GM18502 (cell line): ENCODE data around the gene TST.

Experiments
- ATAC-seq: cut with Tn5 transposase; IDR thresholded peaks from one replicate; pipeline ENCODE4 v1.9.1; 2021; ENCODE audit warnings: mild to moderate bottlenecking; ENCODE audit not compliant: unreplicated experiment, poor library complexity

TST gene

DNA sequence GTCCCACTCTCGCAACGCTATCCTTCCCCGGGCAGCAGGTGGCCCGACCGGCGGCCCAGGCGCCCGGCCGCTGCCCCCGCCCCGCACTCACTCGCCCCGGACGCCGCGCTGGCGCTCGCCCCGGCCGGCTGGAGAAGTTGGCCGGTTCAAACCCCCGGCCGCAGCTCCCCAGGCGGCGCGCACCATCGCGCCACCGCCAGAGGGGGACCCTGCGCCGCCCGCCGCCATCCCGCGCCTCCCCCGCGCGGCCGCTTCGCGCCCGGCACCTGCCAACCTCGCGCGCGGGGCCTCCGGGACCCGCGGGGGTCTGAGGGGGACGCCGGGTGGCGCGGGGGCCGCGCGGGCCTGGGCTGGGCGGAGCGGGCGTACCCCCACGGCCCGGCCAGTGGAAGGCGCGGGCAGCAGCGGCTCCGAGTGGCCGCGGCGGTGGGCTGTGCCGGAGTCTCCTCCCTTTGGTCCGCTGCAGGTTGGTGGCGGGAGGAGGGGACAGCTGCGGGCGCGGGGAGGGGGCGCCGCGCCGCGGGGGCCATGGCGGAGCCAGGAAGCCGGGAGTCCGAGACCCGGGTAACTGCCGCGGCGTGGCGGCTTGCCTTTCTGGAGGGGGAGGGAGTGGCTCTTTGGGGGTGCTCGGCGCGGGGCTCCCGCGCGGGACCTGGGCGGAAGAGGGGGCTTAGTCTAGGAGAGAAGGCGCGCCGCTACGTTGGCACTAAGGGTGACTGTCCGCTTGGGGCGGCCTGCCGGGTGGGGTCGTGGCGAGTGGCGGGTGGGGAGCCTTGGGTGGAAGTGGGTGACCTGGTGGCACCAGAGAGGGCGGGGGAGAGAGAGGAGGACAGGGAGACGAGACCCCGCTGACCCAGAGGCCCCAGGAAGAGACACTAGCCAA, at the start of gene TST, which contains the start of gene MPST:
TST (minus strand) TSS at position 139 of the 883 bp plus-strand sequence. CDS start 715 bp downstream, outside the sequence.
MPST (plus strand) TSS at position 434 of the 883 bp plus-strand sequence; CDS start at position 529, 95 bp downstream.
- ATAC-seq: peak; percentile 62

DNA sequence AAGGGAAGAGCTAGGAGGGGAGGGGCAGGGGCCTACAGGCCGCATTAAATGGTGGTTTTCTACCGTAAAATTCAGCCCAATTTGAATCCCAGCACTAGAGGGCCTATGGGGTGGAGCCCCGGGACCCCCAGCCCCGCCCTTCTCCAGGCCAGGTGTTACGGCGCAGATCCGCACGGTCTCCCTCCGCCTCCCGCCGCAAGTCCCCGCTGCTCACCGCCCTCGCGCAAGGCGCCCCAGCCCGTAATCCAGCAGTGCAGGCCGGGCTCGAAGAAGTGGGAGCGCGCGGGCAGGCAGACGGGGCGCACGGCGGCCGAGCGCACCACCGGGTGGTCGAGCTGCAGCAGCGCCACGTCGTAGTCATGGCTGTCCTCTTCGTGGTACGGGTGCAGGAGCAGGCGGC, 49.6 kb upstream of the TST start:
- ATAC-seq: no peak

DNA sequence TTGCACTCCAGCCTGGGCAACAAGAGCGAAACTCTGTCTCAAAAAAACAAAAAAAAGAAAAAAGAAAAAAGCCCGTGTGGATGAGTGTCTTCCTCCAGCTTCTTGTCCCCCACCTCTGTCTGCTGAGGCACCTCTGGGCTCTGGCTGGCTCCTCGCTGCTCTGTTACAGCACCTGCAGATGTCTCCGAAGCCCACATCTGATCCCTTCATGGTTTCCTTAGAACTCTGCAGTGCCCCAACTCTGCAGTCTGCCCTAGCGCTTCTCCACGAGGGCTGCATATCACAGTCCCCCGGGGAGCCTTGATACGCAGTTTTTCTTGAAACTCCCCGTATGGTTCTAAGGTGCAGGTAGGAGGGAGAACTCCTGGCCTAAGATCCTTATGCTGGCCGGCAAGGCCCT, 48.2 kb upstream of the TST start:
- ATAC-seq: no peak

DNA sequence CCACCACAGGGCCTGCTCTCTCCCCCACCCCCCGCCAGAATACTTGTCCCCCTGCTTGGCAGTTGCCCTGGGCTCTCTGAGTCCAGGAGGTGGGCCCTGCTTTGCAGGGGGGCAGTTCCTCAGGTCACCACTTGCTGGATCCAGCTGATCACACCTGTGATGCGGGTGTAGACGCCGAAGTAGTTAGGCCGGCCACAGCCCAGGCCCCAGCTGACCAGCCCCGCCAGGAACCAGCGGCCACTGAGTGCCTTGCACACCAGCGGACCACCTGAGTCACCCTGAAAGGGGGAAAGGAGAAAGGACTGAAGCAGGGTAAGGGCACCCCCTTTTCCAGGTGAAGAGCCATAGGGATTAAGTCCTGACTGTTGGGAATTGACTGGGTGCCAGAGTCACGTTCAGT, 46.7 kb upstream of the TST start:
- no peak for ATAC-seq

DNA sequence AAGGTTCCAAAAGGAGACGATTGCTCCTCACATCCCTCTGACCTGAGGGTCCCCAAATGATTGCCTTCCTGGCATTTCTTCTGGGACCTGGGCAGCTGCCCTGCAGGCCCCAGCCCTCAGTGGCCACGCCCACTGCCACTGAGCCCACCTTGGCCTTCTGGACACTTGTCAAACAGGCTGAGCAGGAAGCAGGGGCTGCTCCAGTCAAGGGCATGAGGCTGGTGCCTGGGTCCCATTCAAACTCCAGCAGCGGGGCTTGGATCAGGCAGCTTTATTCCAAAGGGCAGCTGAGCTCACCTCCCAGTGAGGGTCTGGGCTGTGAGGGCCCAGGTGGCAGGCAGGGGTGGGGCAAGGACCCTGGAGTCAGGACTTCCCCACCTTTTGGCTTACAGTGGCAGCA, 45.9 kb upstream of the TST start:
- ATAC-seq: no peak

DNA sequence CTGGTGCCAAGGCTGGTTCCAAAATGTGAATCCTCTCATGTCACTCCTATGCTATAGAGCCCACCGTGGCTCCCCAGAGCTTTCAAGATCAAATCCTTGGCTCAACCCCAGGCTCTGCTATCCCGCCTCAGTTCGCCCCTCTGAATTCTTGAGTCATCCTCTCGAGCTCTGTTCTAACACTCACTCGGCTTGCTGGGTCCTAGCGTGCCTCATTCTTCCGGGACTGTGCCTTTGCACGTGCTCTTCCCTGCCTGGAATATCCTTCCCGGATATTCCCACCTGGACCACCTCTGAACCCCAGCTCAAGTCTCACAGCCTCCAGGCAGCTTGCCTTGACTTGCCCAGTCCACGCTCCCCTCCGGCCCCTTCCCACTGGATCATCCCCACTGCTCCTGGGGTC, 45.3 kb upstream of the TST start:
- no peak for ATAC-seq

DNA sequence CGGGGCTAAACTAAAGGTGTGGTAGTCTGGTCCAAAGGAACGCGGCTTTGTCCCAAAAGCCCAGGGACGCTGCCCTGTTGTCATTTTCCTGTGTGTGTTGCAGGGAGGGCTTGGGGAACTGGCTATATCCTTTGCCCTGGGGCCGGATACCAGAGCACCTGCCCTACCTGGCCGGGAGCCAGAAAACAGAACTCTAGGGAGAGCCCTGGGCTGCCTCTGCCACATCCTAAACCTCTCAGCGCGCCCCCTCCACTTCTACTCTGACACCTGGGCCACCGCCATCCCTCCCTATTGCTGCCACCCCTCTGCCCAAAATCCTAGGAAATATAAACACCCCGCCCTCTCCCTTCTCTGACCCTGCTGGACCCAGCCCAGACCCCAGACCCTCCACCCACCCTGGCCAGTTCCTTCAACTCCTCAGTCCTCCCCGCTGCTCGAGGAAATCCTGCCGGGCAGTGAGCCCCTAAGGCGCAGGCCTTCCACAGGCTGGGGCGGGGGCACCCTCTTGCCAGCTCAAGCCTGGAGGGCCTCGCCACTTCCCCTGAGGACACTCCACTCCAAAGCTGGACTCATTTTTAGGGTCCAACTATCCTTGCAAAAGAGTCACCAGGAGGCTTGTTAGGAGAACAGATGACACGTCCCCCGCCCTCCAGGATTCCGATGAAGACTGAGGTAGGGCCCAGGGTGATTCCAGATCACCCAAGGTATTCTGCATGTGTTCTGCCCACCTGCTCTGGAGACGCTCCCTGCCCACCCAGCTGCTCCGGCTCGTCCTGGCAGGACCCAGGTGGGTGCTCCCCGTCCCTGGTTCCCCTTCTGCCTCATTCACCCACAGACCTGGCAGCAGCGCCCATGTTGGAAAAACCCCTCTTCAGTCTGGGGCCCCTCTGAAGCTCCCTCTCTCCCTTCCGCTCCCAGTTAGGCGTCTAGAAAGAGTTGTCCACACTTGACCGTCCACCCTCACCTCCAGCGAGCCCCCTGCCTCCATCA, 44.5 kb upstream of the TST start:
- ATAC-seq: no peak

DNA sequence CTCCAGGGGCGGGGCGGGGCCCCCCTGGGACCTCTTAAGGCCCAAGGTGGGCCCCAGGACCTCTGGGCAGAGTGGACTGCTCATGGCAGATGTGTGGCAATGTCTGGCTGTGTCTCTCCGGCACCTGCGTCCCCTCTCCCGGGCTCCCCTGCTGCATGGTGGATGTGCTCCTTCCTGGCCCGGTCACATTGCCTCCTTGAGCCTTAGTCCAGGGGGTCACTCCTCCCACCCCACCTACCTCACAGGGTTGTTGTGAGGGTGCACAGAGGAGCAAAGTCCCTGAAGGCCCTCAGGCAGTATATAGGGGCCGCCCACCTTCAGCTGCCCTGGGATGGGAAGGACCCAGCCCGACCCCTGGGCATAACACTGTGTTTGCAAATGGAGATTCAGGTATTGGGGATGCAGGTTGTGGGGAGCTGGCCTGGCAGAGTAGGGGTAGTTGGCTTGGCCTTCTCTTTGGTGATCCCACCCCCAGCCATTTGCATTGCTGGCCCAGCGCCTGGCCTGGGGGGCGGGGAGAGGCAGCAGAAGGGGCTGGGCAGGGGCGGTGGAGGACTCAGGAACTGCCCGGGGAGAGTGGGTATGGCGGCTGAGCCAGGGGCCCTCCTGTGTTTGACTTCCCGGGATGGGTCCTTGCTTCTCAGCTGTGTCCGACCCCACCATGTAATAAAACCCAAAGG, 43.6 kb upstream of the TST start:
- ATAC-seq: no peak

DNA sequence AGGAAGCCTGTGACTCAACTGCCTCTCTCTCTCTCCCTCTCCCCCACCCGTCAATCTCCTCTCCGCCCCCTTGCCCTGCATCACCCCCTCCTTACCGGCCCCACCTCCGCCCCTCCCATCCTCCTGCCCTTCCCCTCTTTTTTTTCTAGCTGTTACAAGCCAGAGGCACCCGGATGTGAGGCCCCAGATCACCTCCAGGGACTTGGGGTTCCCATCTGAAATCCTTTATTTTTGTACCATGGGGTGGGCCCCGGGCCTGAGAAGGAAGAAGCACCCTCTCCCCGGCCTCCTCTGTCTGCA, 43.1 kb upstream of the TST start:
- no peak for ATAC-seq

DNA sequence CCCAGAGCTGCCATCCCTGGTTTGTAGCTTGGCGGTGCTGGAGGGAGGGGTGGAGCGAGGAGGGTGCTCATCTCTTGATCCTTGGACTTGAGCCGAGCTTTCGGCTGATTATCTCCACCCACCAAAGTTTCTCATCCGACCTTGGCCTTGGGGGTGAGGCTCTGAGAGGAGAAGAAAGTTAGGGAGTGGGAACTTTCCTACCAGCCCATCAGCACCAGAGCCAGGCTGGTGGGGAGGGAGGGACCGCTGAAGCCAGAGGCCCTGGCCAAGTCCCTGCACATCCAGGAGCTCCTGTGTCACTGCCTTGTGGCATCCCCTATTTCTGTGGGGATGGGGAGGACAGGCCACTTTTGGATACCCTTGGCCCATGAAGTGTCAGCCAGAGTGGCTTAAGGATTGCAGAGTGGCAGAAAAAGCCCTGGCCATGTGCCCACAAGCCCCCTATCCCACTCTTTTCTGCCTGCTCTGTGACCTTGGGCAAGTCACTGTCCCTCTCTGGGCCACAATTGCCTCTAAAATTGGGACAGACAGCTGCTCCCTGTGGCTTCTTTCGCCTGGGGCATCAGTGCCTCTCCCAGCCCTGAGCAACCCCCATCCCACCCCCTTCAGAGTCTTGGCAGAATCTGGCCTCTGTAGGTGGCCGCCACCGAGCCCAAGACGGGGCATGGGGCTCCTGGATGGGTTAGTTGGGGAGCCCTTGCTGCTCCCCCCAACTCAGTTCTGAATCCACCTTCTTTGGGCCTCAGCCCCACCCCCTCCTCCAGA, 42.5 kb upstream of the TST start:
- no peak for ATAC-seq

DNA sequence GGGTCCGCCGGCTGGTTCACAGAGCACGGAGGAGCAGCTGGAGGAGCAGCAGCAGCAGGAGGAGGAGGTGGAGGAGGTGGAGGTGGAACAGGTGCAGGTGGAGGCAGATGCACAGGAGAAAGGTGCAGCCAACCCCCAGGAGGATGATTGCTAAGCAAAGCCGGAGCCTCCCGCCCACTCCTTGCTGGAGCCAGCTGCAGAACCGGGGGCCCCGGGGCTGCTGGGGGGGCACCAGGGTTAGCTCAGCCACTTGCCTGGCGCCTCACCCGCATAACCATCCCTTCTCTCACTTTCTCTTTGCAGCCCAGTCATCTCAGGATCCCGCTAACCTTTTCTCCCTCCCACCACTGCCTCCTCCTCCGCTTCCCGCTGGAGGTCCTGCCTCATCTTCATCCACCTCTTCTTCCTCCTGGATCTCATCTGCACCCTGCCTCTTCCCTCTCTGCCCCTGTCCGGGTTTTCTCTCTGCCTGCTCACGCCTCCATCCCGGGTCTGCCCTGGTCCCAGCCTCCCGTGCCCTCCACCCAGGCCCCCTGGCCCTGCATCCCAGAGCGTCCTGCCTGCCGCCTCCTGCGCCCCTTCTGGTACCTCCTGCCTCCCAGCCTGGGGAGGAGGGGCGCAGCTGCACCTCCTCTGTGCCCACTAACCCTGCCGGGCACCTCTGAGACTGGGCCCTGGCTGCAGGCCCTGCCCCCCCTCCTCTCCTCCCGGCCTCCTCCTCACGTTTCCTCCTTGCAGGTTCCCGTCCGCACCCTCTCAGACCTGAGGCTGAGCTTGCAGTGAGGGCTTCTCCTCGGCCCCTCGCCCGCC, 41.8 kb upstream of the TST start:
- no peak for ATAC-seq

DNA sequence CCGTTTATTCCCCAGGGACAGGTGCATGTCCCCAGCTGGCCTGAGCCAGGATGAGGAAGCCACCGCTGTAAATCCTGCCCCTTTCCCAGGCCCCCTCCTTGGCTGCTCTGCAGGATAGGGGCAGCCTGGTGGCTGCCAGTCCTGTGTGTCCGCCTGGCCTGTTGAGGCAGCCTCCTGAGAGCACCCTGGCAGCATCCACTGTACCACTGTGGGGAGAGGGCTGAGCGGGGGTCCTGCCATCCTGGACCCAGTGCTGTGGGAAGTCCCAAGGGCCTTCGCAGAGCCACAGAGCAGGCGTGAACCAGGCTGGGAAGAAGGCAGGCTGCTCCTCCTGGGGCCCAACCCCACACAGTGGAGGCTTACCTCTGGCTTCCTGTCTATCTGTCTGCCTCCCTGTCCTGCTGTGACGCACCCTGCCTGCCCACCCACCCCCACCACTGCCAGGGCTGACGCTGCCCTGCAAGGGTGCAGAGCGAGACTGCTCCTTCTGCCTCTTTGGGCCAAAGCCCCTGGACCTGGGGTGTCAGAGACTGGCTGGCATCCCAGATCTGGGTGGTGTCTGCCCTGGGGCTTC, 40.7 kb upstream of the TST start:
- no peak for ATAC-seq

DNA sequence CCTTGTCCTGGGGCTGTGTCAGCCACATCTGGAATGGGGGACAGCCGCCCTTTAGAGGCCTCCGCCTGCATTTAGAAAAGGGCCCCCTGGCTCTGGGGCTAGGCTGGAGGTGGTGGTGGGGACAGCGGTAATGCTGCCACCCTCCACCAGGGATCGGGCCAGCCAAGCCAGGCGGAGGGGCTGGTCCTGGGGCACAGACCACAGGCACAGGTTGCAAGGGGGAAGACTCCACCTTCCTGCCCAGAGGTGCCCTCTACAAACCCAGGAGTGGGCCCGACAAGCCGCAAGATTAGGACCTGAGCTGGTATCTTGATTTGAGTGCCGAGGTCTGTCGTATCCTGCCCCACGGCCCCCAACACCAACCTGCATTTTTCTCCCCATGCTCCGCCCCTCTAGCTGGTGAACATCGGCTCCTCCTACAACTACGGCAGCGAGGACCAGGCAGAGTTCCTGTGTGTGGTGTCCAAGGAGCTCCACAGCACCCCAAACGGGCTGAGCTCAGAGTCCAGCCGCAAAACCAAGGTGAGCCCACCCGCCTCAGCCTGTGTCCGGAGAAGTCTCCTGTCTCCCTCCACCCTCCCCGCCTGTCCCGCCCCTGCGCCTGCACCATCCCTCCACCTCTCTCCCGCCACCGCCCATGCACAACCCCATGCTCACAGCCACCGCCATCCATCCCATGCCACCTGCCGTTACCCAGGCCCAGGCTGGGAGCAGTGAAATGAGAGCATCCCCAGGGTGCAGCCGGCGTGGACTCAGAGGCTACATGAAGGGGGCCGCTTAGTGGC, 39.9 kb upstream of the TST start:
- ATAC-seq: no peak

DNA sequence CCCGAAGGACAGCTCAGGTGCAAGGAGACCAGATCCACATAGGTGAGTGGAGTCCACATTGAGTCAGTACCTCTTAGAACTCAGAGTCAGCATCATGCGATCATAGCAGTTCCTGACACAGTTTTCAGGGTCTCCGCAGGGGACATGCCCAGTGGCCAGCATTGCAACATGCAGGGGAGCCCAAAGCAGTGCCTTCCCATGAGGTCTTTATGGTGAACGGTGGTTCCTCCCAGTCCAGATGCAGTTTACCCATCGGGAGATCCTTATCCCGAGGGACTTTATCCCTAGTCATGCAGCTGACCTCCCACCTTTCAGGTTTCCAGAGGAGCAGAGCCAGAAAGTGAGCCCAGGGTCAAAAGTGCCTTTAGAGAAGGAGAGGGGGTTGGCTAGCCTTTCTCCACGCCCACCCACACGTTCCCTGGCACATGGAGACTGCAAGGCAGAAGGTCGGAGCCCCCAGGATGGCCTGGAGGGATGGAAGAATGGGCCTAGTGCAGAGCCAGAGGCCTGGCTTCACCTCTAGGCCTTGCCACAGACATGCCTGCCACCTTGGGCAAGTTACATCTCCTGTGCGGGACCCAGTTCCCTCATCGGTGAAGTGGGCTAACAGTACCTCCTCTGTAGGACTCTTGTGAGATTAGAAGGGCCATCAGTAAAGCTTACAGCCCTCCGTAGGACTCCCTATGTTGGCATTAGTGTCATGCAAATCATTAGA, 38.7 kb upstream of the TST start:
- no peak for ATAC-seq

DNA sequence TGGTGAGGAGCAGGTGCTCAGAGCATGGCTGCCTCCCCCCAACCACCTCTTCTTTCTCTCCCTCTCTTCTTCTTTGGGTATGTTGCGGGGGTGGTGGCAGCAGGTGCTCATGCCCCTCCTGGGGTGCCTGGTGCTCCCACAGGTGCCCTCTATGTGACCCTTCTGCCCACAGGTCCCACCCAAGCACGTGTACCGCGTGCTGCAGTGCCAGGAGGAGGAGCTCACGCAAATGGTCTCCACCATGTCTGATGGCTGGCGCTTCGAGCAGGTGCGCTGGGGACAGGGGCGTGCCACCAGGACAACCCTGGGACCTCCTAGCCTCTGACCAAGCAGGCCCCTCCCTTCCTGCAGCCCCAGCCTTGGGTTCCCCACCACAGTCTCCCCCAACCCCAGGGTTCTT, 38.0 kb upstream of the TST start:
- ATAC-seq: no peak

DNA sequence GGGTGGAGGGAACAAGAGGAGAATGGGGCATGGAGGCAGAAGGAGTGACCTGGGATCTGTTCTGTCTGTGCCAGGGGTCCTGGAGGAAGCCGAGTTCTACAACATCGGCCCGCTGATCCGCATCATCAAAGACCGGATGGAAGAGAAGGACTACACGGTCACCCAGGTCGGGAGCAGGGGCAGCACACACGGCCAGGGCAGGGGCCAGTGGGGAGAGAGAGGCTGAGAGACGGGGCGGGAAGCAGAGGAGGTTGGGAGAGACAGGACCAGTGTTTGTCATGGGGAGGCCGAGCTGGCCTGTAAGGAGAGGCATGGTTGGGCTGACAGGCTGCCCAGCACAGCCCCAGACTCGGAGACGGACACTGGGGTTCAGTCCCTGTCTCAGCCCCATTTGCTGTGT, 37.0 kb upstream of the TST start:
- no peak for ATAC-seq

DNA sequence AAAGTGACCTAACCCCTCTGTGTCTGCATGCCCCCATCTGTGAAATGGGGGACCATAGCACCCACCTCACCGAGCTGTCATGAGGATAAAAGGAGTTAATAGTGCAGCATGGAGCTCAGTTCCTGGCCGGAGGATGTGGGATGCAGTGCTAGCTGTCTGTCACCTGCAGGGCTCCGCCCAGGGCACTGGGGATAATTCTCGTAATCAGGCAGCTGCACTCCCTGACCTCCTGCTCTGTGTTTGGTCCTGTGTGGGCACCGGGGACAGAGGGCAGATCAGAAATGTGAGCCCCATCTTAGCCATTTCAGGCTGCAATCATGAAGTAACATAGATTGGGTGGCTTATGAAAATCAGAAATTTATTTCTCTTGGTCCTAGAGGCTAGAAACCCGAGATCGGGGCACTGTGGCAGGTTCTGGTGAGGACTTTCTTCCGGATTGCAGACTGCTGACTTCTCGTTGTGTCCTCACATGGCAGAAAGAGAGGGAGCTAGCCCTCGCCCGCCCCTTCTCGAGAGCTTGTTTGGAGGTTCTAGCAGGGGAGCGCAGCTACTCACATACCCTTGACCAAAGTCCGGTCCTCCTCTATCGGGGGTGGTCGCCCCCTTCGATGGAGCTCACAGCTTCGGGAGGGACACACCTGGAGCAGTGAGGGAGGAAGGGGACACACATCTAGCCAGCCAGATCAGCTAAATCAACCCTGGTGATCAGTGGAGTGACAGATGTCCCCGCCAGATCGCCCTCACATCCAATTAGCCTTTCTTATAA, 35.5 kb upstream of the TST start:
- no peak for ATAC-seq
